Renal cortex interstitium (tissue), 3 donors: Measurements from ENCODE around the gene SMIM24. TPM values are rescaled to one million over a fixed set of nuclear protein-coding genes. Genes with fewer than 3 reads are reported as not detected.

Experiments
- polyA plus RNA-seq, 3 donors: library from polyadenylated mRNA; unstranded; fragments of 120-200 nt; gene quantifications; one replicate each; pipeline ENCODE4 v1.2.1, GENCODE V29; 2013; ENCODE audit not compliant: insufficient read length in 3 of 3

Gene SMIM24
- polyA plus RNA-seq, 3 donors: 440 to 614 (median 522) TPM

Other genes with a start within 250 kb of the SMIM24 start
- gene NFIC, start 113.9 kb downstream of the SMIM24 start, polyA plus RNA-seq: 10 to 100 TPM; 19.6 to 30.0 (median 28.3) TPM
- under 1 TPM in 2 of 3 donors, not detected in 1; 0.22 to 0.74 TPM for gene SMIM44, start 2.9 kb upstream of the SMIM24 start, polyA plus RNA-seq
- 10 to 100 TPM in 1 of 3 donors, 1 to 10 TPM in 2; 5.4 to 11.8 (median 9.6) TPM for gene DOHH, start 20.1 kb upstream of the SMIM24 start, polyA plus RNA-seq
- gene FZR1, start 25.8 kb upstream of the SMIM24 start, polyA plus RNA-seq: 10 to 100 TPM; 41.8 to 65.0 (median 55.1) TPM
- gene TEKTIP1, start 58.6 kb upstream of the SMIM24 start, polyA plus RNA-seq: 10 to 100 TPM in 1 of 3 donors, 1 to 10 TPM in 2; 3.3 to 10.7 (median 6.5) TPM
- 10 to 100 TPM; 44.0 to 93.7 (median 60.7) TPM for gene MFSD12, start 77.1 kb upstream of the SMIM24 start, polyA plus RNA-seq
- 10 to 100 TPM; 67.6 to 94.6 (median 91.9) TPM for gene HMG20B, start 92.4 kb upstream of the SMIM24 start, polyA plus RNA-seq
- gene GIPC3, start 105.0 kb upstream of the SMIM24 start, polyA plus RNA-seq: 1 to 10 TPM; 3.1 to 3.8 (median 3.6) TPM
- 1 to 10 TPM; 2.2 to 4.2 (median 3.5) TPM for gene TBXA2R, start 126.3 kb upstream of the SMIM24 start, polyA plus RNA-seq
- gene CACTIN, start 146.3 kb upstream of the SMIM24 start, polyA plus RNA-seq: 10 to 100 TPM; 17.5 to 30.8 (median 28.9) TPM
- gene PIP5K1C, start 219.9 kb upstream of the SMIM24 start, polyA plus RNA-seq: 10 to 100 TPM; 19.7 to 30.2 (median 28.9) TPM
- 10 to 100 TPM in 2 of 3 donors, 1 to 10 TPM in 1; 8.3 to 14.8 (median 11.1) TPM for gene TJP3, start 227.9 kb upstream of the SMIM24 start, polyA plus RNA-seq